Heart right ventricle (tissue), 16 donors: Measurements from ENCODE around the gene ADAMTSL2. TPM values are rescaled to one million over a fixed set of nuclear protein-coding genes. Genes with fewer than 3 reads are reported as not detected.
A peak's percentile ranks its signal among the peaks of the same experiment; 100 is the strongest.

ENCODE experiments used
- ATAC-seq, 8 donors: fragments of 200-7000 bp; cut with Tn5 transposase; one replicate each; pipeline ENCODE4 v1.9.1; 2020; ENCODE audit warnings: mild to moderate bottlenecking in 8 of 8, moderate library complexity in 8 of 8, moderate number of reproducible peaks in 1 of 8
- DNase-seq, 2 donors: peaks; one replicate each; pipeline ENCODE4 v3.0.0-alpha.2; 2020
- H3K27ac ChIP-seq, 10 donors: fragments of 200-600 bp; sonication (generic) in 2 of 10; one replicate each; pipeline versions ENCODE4 v1.5.0 to v1.8.0; 2020 to 2022; ENCODE audit warnings: mild to moderate bottlenecking in 3 of 10
- H3K27me3 ChIP-seq, 7 donors: fragments of 200-600 bp; one replicate each; pipeline ENCODE4 v1.8.0; 2021 to 2022; ENCODE audit warnings: mild to moderate bottlenecking in 2 of 7
- H3K36me3 ChIP-seq, 9 donors: fragments of 200-600 bp; sonication (generic) in 1 of 9; one replicate each; pipeline versions ENCODE4 v1.5.0 to v1.8.0; 2020 to 2022; ENCODE audit warnings: mild to moderate bottlenecking in 2 of 9
- H3K4me1 ChIP-seq, 9 donors: fragments of 200-600 bp; sonication (generic) in 1 of 9; one replicate each; pipeline versions ENCODE4 v1.5.0 to v1.8.0; 2020 to 2022; ENCODE audit warnings: mild to moderate bottlenecking in 4 of 9
- H3K4me3 ChIP-seq, 10 donors: fragments of 200-600 bp; sonication (generic) in 2 of 10; one replicate each; pipeline versions ENCODE4 v1.5.0 to v1.8.0; 2020 to 2022; ENCODE audit warnings: mild to moderate bottlenecking in 7 of 10, moderate library complexity in 2 of 10
- H3K9me3 ChIP-seq, 11 donors: fragments of 200-600 bp in 10 of 11; sonication (generic) in 2 of 11; one replicate each; pipeline versions ENCODE4 v1.5.0 to v1.8.0; 2013 to 2022; ENCODE audit warnings: mild to moderate bottlenecking in 2 of 11, control low read depth in 1 of 11, moderate library complexity in 1 of 11
- WGBS, 2 donors: extraction: QIAGEN DNeasy Blood & Tissue Kit; methylation state at CpG; one replicate each; pipeline ENCODE4 v1.1.7; 2013; ENCODE audit warnings: inconsistent platforms in 1 of 2; 5-methylcytosine and 5-hydroxymethylcytosine counted together
- intact Hi-C, 10 donors: fragments of 100-400 bp; cut with DNase I; formaldehyde crosslinking; loops; one replicate each; pipeline versions ENCODE4 v1.11.1 to v1.14.2; 2022
- polyA plus RNA-seq, 2 donors: library from polyadenylated mRNA; stranded (reverse); fragments of 200-250 nt; gene quantifications; one replicate each; pipeline ENCODE4 v1.2.3, GENCODE V29; 2013
- total RNA-seq, 10 donors: library from RNA; stranded (reverse); fragmentation: NEBNext Ultra II Directional in 3 of 10; extraction: Animal tissue kit (Norgen Biotek cat#: 25700) in 3 of 10; gene quantifications; one replicate each; pipeline versions ENCODE4 v1.2.1 to v1.2.4, GENCODE V29; 2021 to 2023
- TF ChIP-seq, protein P1 (sequence below), 9 donors: fragments of 200-600 bp; sonication (generic) in 2 of 9; IDR thresholded peaks; one replicate each; pipeline versions ENCODE4 v1.5.0 to v1.8.0; 2021 to 2022; ENCODE audit warnings: antibody characterized with exemption in 9 of 9, mild to moderate bottlenecking in 5 of 9, moderate library complexity in 1 of 9
- donor health status: Arrhythmogenic right ventricular cardiomyopathy.
- donor health status: ischemic (EF 13 %, LVEDD 7.1; RV severe dilation, severe dysfunction).
- donor health status: healthy with polysubstance abuse.
- donor health status: DM: no; HTN: yes; CAD: no.
- donor health status: DM: no; HTN: no; CAD: no.
- donor health status: ischemic (EF 25% LVEDD 6.9; RV normal size, moderate dysfunction).
- donor health status: ischemic (EF 25% LVEDD 5.7; RV mildly dilated, moderate dysfunction).
- donor health status: healthy.
- donor health status: DM: yes; HTN: yes; CAD: no.
- donor health status: Ischemic cardiomyopathy.
- donor health status: ischemic (EF 35%, LVEDD 5.7; RV mildly dilated, moderate dysfunction).
- donor health status: nonischemic (EF 11% LVEDD 7.7; RV severe dilation, severe dysfunction).
- donor health status: DM: yes; HTN: yes; CAD: no.
- donor health status: PGD.
- donor health status: ischemic (EF 29% LVEDD 5.4; RV normal size, mild dysfunction).
- donor health status: nonischemic (EF 23%, LVEDD 6.1; RV moderate dilation, normal function).

Gene ADAMTSL2
- total and polyA plus RNA-seq, 12 donors, result 2.0 to 9.1 (median 4.5) TPM

GRCh38 chr9:133493845-133494540 is 40.5 kb upstream of the ADAMTSL2 start:
- intact Hi-C loops, result no loop called here
- TF ChIP-seq, protein P1, sequence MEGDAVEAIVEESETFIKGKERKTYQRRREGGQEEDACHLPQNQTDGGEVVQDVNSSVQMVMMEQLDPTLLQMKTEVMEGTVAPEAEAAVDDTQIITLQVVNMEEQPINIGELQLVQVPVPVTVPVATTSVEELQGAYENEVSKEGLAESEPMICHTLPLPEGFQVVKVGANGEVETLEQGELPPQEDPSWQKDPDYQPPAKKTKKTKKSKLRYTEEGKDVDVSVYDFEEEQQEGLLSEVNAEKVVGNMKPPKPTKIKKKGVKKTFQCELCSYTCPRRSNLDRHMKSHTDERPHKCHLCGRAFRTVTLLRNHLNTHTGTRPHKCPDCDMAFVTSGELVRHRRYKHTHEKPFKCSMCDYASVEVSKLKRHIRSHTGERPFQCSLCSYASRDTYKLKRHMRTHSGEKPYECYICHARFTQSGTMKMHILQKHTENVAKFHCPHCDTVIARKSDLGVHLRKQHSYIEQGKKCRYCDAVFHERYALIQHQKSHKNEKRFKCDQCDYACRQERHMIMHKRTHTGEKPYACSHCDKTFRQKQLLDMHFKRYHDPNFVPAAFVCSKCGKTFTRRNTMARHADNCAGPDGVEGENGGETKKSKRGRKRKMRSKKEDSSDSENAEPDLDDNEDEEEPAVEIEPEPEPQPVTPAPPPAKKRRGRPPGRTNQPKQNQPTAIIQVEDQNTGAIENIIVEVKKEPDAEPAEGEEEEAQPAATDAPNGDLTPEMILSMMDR (IDR thresholded peaks at IDR 0.05), result no peak
- DNase-seq (no peak), ATAC-seq (peak in 1 of 8 donors; percentile 2)
- peaks cover 11 to 31% (median 19%) of the 10 kb centered on the region in 9 donors for H3K4me1 ChIP-seq
- 92 to 94% methylated on average over 22 to 23 of the region's 23 CpGs for WGBS, 2 donors
- H3K4me3 ChIP-seq, result no peak overlapping the region
- peaks cover 0 to 6% (median 0%) of the 10 kb centered on the region in 7 donors for H3K27me3 ChIP-seq
- no peaks in the 10 kb centered on the region for H3K36me3 ChIP-seq
- H3K27ac ChIP-seq, result no peak overlapping the region
- H3K9me3 ChIP-seq, result no peaks in the 10 kb centered on the region

DNA sequence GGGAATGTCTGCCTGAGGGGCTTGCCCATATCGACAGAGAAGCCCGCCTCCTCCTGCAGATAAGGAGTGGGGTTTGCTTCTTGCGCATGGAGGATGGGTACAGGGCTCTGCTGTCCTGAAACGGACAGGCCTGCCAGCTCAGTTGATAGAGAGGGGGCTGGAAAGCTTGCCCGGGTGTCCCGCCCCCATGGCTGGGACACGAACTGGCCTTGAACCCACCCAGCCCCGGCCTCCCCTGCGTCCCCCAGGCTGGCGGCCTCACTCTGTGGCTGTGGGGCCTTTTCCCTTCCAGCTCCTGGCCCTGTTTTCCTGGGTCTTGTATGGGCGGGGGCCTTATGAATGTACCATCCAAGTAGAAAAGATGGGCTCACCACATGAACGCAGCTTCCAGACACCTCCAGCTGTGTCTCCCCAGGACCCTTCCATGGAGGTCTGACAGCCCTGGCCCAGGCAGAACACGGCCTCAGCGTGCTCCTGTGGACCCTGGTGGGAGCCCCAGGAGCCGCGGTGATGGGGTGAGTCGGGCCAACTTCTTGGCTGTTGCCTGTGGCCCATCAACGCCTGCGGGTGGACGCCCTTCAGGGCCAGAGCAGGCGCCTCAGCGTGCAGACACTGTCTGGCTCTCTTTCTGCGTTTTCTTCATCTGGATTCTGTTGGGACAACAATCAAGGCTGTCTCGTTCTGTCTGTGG is 39.7 kb upstream of the ADAMTSL2 start:
- DNase-seq (no peak), ATAC-seq (peak in 1 of 8 donors; percentile 22)
- Histone ChIP-seq H3K27ac (no peak overlapping the region), H3K4me1 (peaks cover 11 to 39% (median 27%) of the 10 kb centered on the region in 9 donors), H3K4me3 (no peak overlapping the region), H3K36me3 (no peaks in the 10 kb centered on the region), H3K9me3 (no peaks in the 10 kb centered on the region), H3K27me3 (peaks cover 0 to 6% (median 0%) of the 10 kb centered on the region in 7 donors)
- TF ChIP-seq, protein P1 (IDR thresholded peaks at IDR 0.05), result no peak
- WGBS, 2 donors, result 73 to 81% methylated on average over 24 of the region's 24 CpGs
- intact Hi-C loops, result no loop called here

GRCh38 chr9:133495327-133496293 is 38.9 kb upstream of the ADAMTSL2 start:
- DNase-seq (no peak), ATAC-seq (no peak)
- no peak overlapping the region for H3K27ac ChIP-seq
- intact Hi-C loops, result no loop called here
- peaks cover 11 to 40% (median 28%) of the 10 kb centered on the region in 9 donors for H3K4me1 ChIP-seq
- H3K27me3 ChIP-seq, result peaks cover 0 to 6% (median 0%) of the 10 kb centered on the region in 7 donors
- WGBS, 2 donors, result 94% methylated on average over 24 of the region's 24 CpGs
- TF ChIP-seq, protein P1 (IDR thresholded peaks at IDR 0.05), result no peak
- H3K36me3 ChIP-seq, result no peaks in the 10 kb centered on the region
- no peak overlapping the region for H3K4me3 ChIP-seq
- no peaks in the 10 kb centered on the region for H3K9me3 ChIP-seq
